ENCODE data around the gene CNGA2.

GRCh38 chrX:151708821-151709220, 25.7 kb upstream of the CNGA2 start:
- TF ChIP-seq EZH2phosphoT487 (conservative IDR thresholded peaks at IDR 0.05; ENCODE audit: low read length) (no peak), CTCF (IDR thresholded peaks at IDR 0.05; ENCODE audit: insufficient read depth, low read length, poor library complexity, severe bottlenecking) (no peak)
